GM10266 (cell line): ENCODE measurements around the gene GASK1A.
A peak's percentile ranks its signal among the peaks of the same experiment; 100 is the strongest.

Source experiments
- DNase-seq: peaks from one replicate; pipeline ENCODE4 v3.0.0; 2012; ENCODE audit errors: extremely low spot score
- CTCF ChIP-seq: IDR thresholded peaks from 2 replicates; pipeline ENCODE4 v1.5.1; 2012; ENCODE audit warnings: mild to moderate bottlenecking, low read depth; ENCODE audit not compliant: control insufficient read depth, insufficient read depth; ENCODE audit errors: missing control alignments

The GASK1A gene

DNA sequence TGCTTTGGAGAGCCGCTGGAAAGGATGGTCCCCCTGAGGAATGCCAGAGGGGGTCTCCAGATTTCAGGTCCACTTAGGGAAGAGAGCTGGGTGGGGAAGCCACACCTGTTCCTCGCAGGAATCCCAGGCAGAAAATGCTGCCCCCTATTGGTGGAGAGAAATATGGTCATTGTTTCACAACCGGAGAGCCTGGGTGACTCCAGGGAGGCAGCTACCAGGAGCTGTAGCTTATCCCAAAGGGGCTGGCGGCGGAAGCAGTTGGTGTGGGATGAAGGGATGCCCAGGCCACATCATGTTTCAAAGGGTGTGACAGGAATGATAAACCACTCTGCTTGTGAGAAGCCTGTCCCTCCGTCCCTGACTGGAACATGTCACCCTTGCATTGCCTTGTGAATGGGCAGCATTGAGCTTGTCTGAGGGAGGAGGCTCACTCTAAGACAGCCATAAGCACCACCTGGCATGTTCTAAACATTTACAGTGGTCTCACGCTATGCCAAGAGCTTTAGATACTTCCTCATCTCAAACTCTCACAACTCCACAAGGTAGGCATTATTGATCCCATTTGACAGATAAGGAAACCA, 92.3 kb downstream of the GASK1A start:
- no peak for DNase-seq
- TF ChIP-seq CTCF, result peak; percentile 43

- TF ChIP-seq CTCF, result no peak
Measured at GRCh38 chr3:43072361-43072760, 93.2 kb downstream of the GASK1A start.

GRCh38 chr3:43073116-43073835, 94.2 kb downstream of the GASK1A start:
- no peak for TF ChIP-seq CTCF
- no peak for DNase-seq

More at GRCh38 chr3:43072361-43072760, 93.2 kb downstream of the GASK1A start:
- DNase-seq, result no peak

DNA sequence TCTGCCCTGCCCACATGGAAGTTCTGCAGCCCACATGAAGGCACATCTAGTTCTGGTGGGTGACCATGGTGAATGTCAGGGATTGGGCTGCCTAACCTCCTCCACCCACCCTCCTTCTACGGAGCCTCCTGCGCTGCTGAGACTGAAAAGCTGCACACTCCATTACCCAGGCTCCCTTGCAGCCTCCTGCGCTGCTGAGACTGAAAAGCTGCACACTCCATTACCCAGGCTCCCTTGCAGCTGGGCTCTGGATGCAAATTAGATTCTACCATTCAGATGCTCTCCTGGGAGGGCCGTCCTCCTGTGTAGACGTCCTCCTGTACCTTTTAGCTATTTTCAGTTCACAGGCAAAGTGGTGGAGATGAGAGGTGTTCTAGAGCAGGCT, 94.7 kb downstream of the GASK1A start:
- DNase-seq, result no peak
- TF ChIP-seq CTCF, result no peak

DNA sequence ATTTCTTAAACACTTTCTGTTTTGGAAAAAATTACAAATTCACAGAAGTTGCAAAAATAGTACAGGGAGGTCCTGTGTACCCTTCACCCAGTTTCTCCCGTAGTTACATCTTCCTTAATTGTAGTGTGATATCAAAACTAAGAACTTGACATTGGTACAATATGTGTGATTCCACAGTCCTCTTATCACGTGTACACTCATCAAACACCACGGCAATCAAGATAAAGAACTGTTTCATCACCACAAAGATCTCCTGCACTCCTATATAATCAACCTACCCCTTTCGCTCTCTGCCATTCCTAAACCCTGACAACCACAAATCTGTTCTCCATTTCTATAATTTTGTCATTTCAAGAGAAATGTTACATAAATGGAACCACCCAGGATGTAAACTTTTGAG, 95.4 kb downstream of the GASK1A start:
- no peak for TF ChIP-seq CTCF

GRCh38 chr3:43074901-43075689, 96.0 kb downstream of the GASK1A start:
- DNase-seq, result no peak
- TF ChIP-seq CTCF, result no peak

More for the DNA sequence above, 95.4 kb downstream of the GASK1A start:
- DNase-seq, result no peak
